HG02943 (cell line): ENCODE data around the gene UBL4A.

ENCODE experiments used
- ATAC-seq: cut with Tn5 transposase; IDR thresholded peaks from one replicate; pipeline ENCODE4 v1.9.1; 2021; ENCODE audit warnings: mild to moderate bottlenecking, low read depth, moderate library complexity; ENCODE audit not compliant: unreplicated experiment

UBL4A gene

DNA sequence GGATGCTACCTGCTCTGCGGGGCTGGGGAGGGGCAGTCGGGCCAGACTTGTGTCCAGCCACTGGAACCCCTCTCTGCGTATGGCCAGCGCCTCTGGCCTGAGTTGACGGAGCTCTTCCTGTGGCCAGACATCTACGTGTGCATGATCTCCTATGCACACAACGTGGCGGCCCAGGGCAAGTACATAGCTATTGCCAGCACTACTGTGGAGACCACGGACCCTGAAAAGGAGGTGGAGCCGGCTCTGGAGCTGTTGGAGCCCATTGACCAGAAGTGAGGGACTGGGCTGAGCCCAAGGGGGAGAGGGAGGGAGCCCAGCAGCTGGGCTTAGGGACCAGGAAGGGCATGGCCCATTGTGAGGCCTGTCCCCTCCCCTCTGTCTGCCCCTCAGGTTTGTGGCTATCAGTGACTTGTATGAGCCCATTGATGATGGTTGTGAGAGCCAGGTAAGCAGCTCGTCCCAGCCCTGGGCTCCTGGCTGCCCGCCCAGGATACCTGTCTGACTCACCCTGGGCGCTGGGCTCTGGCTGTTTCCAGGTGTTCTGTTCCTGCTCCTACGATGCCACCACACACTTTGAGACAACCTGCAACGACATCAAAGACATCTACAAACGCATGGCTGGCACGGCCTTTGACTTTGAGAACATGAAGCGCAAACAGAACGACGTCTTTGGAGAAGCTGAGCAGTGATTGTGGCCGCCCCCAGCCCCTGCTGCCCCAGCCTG lies 44.3 kb downstream of the UBL4A start:
- no peak for ATAC-seq

GRCh38 chrX:154441564-154441963 lies 44.9 kb downstream of the UBL4A start:
- no peak for ATAC-seq

- no peak for ATAC-seq
Measured at GRCh38 chrX:154440623-154441357, 45.6 kb downstream of the UBL4A start.

GRCh38 chrX:154439841-154440240 lies 46.6 kb downstream of the UBL4A start:
- no peak for ATAC-seq

DNA sequence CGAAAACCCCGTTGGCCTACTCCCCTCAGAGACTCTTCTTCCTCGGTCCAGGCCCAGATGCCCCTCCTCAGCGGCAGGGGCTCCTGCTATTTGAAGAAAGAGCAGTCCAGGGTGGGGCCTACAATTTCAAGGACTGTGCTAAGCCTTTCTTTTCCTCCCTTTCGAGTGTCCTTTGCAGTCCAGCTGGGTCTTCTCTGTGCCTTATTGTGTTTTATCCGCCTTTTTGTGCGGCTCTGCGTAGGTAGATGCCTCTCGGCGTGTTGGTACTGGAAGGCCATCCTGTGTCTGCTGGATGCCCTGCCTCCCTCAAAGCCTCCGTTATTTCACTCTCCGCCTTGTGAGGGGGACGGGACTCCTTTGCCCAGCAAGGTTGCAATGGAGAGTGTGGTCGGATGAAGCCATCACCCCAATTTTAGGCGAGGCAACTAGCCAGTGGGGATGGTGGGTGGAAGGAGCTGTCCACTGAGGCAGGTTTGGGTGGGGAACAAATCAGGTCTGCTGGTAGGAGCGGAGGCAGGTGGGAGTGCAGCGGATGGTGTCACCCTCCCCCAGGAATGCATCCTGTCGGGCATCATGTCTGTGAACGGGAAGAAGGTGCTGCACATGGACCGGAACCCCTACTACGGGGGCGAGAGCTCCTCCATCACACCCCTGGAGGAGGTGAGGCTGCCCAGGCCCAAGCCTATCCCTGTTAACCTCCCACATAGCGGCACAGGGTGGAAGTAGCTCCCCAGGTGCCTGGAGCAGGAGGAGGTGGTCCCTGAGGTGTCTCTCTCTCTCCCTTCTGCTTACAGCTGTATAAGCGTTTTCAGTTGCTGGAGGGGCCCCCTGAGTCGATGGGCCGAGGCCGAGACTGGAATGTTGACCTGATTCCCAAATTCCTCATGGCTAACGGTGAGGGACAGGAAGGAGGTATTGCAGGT lies 48.2 kb downstream of the UBL4A start:
- no peak for ATAC-seq

DNA sequence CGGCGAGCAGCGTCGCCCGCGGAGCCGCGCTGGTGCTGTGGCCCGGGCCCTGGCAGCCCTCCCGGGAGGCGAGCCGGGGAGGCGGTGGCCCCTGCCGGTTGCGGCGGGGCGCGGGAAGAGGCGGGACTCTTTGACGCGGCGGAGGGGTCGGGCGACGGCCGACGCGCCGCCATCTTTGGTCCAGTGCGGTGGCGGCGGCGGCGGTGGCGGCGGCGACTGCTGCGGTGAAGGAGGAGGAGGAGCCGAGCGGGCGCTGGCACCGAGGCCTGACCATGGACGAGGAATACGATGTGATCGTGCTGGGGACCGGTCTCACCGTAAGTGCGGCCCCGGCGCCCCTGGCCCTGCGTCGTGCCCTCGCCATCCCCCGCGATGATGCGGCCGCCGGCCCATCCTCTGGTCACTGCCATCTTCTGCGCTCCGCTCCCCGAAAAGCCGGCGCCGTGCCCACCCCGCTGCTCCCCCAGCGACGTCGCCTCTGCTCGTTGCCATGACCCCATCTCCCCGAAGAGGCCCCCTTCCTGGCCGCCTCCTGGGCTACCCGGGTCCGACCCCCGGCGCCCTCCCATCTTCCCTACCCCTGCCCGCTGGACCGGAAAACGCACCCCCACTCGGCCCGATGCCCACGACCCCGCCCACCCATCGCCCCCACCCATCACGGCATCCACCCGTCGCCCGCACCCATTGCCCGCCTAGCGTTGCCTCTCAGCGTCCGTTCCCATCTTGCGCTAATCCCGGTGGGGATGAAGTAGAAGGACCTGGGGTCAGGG lies 49.2 kb downstream of the UBL4A start, which contains the start of gene GDI1:
Gene GDI1, plus strand, starts transcription at position 172 of the 770 bp plus-strand sequence. Its CDS starts 101 bp downstream, at position 273.
- no peak for ATAC-seq

- ATAC-seq = no peak
Measured at GRCh38 chrX:154436374-154436982, 49.9 kb downstream of the UBL4A start.

GRCh38 chrX:154435171-154435733 lies 51.2 kb downstream of the UBL4A start:
- ATAC-seq = no peak

DNA sequence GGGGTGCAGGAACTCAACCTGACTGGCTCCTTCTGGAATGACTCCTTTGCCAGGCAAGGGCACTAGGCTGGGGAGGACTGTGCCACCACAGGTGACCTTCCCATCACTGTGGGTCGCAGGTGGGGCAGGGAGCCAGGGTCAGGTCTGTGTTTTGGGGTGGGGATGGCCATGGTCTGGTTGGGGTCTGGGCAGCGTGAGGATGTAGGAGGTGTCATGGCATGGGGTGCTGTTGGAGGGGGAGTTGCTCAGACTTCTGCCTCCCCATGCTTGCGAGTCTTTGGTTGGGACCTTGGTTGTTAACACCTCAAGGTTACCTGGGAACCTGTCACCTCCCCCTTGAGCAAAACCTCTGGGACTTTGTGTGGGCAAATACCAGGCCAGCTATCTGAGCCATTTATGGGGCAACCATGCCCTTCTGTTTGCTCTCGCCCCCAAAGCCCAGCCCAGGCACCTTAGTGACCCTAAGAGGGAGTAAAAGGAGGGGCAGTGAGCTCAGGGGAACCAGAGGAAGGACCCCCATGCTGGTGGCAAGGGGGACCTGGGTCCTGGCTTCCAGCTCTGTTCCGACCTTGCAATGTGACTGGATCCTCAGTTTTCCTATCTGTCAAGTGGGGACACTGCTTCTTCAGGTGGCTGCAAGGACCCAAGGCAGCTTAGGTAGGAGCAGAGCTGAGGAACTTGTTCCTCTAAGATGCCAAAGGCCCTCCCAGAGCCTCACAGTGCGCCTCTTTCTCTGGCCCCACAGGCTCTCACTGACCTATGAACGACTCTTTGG lies 51.8 kb downstream of the UBL4A start:
- no peak for ATAC-seq
